Measurements from ENCODE around the gene NOP16.

Gene NOP16

DNA sequence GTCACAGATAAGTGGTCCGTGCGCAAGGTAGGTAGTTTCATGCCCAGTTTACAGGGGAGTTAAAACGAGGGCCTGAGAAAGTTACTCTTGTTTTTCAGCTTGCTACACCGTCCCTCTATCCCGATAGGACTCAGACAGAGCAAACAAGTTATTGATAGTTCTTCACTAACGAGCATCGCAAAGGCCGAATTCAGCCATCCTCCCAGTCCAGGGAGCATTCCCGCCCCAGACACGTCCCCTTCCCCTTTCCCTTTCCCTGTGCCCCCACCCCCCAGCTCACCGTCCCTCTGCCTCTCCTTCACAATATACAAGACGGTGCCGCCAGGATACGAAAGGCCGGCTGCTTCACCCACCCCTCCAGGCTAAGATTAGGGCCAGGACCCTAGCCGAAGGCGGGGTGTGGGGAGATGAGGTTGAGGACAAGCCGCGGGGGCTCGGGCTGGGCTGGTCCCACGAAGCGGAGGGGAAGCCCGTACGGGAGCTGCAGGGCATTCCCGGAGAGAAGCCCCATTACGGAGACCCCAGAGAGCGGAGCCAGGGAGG is 27.4 kb downstream of the NOP16 start:
- DNase-seq (ENCODE audit: low read depth), result no peak

DNA sequence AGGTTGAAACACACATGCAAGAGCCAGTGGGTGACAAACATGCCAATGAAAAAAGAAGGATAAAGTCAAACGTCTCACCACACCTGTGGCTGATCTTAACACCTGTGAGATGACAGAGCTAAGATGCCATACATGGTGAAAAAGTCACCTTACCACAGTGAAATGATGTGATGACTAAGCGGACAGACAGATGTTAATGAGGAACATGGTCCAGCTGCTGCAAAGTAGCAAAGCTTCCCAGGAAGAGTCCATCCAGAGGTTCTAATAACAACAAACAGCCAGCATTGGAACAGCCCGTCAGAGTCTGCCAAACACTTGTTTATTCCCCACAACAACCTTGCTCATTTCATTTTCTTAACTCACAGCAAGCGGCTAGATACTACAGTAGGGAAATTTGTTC is 28.7 kb downstream of the NOP16 start:
- no peak for DNase-seq (ENCODE audit: low read depth)

DNA sequence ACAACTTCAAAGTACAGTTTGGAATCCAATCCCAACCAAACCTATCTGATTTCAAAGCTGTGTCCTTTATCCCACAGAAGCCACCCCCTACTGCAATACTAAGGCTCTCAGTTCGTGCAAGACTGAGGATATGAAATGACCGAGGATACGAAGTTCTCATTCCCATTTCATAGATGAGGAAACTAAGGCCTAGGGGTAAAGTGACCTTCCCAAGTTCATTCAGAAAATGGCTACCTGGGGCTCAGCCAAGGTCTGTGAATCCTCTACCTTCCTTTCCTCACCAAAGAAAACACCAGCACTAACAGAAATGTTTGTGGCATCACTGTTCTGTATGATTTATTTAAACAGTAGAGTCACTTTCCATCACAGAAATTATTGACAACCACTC is 32.2 kb downstream of the NOP16 start:
- DNase-seq (ENCODE audit: low read depth), result no peak

DNA sequence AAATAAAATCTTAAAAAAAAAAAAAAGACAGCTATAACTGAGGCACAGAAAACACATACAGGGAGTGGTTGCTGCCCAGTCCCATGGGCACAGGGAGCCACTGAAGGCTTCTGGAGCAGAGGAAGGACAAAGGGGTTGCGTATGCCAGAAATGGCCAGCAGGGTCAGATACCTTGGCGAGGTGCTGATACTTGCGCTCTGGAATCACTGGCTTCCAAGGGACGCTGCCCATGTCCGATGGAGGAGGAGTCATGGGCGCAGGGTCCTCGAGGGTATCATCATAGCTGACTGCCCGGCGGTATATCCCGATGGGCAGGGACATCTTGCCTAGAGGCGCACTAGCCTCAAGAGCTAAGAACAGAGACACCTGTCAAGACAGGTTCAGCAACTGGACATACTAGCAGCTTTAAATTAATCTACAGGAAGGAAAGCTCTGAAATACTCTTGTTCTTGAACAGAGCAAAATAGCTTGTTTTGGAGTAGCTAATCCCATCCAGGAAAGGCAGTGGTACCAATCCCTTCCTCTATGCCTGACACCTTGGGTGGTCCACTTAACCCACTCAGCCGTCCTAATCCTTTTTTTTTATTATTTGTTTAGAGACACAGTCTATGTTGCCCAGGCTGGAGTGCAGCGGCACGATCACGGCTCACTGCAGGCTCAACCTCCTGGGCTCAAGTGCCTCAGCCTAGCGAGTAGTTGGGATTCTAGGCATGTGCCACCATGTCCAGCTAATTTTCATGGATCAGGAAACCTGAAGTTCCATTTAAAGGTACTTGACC is 32.8 kb downstream of the NOP16 start:
- DNase-seq (ENCODE audit: low read depth), result no peak

DNA sequence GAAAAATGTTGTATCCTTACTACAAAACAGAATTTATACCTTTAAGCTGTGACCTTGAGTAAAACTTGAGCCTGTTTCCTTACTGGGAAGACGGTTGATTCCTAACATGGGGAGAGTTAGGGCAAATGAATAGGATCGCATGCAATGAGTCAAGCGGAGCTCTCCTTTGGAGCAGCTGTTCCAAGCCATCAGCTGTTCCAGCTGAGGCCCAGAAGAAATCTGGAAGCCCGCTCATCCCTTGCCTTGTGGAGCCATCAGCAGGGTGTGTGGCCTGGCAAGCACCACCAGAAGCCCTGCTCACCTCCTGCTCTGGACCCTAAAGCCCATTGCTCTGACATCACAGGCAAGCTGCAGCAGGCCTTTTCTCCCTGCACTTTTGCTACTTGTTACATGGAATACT is 34.9 kb downstream of the NOP16 start:
- no peak for DNase-seq (ENCODE audit: low read depth)

DNA sequence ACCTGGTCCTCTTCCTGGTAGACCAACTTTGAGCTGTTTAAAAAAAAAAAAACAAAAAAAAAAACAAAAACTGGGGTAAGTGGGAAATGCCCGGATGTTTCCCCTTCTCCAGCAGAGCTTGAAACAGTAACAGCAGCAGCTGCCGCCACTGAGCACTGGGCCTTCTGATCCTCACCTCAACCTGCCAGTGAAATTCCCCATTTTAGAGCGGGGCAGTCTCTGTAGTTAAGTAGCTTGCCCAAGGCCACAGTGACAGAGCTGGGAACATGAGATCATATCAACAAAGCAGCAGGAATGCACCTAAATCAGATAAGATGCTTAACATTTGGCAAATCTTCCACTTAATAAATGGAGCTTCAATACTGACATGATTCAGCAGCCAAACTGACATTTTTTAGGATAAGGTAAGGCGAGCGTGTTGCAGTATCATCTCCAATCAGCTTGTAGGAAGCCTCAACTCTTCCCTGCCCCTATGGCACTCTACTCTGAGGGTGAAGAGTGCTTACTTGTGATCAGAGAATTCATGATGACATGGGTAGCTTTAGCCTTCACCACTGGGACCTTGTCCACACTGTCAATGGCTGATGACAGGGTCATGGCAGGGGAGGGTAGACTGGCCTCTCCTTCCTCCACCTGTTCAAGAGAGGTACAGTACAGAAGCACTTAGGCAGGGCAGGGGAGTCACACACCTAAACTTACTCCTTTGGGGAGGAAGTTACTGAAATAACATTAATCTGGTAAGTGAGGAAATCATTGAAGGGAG is 36.1 kb downstream of the NOP16 start:
- DNase-seq (ENCODE audit: low read depth), result no peak

DNA sequence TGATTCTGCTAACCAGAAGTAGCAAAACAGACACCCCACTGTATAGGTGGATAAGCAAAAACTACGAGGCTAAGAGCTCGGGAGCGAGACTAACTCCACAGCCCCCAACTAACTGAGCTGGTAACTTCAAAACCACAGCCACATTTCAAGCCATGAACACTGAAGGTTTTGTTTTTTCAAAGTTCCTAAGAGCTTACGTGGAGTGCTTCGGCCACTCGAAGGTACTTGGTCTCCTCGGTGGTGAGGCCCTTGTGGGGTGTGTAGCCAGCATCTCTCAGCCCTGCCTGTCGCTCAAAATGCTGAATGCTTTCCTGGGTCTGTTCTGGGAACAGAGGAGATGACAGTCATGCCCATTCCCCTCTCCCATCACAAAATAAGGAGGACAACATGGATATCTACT is 38.0 kb downstream of the NOP16 start:
- no peak for DNase-seq (ENCODE audit: low read depth)

DNA sequence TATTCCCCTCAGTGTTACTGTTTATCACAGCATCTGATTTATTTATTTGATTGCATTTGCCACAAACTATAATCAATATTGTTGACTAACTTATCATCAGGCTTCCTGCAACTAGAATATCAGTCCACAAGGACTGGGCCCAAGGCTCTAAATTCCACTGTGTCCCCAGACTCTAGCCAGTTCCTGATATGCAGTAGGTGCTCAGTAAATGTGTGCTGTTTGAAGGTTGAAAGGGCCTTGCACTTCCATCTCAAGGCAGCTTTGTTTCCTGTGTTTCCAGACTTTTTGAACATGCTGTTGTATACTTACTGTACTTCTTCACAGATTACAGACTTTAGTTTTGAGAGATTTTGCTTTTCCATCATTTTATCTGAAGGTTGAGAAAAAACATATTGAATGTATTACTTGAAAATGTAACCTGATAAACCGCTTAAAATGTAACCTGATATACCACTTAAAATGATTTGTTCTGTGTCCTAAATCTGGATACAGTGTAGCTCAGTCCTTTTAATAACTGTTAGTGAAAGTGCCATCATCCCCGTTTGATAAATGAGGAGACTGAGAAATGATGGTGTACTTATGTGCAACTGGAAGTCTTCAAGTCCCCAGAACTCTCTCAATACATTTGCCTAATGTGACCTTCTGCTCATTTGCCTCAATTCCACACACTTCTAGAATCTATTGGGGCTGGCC is 45.5 kb downstream of the NOP16 start:
- no peak for DNase-seq (ENCODE audit: low read depth)

DNA sequence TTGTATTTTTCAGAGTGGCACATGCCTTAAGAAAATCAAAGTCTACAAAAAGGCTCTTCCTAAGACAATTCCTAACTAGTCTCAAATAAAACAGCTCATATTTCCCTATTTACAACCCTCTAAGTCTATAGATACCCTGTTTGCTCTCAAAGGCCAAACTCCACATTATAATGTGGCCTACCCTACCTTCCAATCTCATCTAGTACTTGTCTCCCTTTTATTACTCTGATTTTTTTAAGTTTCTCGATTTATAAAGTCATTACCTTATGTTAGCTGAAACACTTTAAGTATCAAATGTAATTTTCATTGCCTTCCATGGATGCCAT is 46.3 kb downstream of the NOP16 start:
- no peak for DNase-seq (ENCODE audit: low read depth)

DNA sequence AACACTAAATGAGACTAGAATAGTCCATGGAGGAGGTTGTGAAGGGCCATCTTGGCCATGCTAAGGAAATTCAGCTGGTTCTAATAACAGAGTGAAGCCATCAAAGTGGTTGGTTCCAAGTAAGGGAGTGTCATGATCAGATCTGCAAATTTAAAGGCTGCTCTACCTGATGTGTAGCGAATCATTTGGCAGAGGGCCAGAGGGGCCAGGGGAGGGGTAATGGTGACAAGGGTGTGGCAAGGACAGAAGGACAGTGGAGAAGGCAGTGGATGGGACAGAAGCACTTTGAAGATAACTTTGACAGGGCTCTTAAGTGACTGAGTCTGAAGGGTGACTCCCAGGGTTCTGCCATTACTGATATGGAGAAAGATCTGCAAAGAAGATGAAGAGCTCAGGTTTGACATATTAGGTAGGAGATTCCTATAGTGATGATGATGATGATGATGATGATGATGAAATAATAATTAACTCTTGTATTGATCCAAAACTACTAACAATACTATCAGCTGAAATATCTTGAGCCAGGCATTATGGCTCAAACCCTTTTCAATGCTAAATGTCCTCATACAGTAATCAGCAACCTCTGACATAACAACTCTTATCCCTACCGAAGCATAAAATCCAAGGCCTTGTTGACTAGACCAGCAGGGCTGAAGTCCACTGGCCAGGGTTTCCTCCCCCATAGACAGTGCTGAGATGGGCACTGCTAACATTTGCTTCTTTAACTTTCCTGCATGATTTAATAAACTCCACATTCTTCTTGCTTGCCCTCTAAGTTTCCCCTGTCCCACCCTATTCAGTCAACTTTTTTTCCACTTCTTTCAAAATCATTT is 46.9 kb downstream of the NOP16 start:
- no peak for DNase-seq (ENCODE audit: low read depth)

DNA sequence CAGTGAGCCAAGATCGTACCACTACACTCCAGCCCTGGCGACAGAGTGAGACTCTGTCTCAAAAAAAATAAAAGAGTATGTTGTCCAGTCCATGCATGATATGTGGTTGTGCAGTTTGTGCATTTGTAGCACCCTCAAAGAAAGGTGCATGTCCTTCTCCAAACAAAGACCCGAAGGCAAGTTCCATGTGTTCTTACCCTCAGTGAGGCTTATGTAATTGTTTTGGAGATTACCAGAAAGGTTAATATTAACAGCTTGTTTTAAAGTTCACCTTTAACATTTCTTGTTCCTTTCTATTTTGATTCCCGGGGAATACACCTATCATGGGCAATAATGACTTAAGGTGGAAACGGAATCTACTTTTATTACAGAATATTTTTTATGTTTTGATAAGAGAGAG is 49.1 kb downstream of the NOP16 start:
- no peak for DNase-seq (ENCODE audit: low read depth)

DNA sequence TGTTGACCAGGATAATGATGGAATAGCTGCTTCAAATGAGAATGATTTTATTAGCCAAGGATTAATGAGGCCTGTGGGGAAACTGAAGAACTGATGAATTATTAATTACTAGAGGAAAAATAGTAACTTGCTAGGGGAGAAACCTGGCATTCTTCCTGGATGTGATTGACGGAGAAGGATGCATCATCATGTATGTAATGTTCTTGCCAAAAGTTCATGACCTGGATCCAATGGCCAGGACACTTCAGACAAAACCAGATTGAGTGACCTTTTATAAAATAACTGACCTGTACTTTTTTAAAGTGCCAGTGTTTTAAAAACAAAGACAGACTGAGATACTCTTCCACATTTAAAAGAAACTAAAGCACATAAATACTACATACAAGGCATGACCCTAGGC is 50.5 kb downstream of the NOP16 start:
- DNase-seq (ENCODE audit: low read depth), result no peak

DNA sequence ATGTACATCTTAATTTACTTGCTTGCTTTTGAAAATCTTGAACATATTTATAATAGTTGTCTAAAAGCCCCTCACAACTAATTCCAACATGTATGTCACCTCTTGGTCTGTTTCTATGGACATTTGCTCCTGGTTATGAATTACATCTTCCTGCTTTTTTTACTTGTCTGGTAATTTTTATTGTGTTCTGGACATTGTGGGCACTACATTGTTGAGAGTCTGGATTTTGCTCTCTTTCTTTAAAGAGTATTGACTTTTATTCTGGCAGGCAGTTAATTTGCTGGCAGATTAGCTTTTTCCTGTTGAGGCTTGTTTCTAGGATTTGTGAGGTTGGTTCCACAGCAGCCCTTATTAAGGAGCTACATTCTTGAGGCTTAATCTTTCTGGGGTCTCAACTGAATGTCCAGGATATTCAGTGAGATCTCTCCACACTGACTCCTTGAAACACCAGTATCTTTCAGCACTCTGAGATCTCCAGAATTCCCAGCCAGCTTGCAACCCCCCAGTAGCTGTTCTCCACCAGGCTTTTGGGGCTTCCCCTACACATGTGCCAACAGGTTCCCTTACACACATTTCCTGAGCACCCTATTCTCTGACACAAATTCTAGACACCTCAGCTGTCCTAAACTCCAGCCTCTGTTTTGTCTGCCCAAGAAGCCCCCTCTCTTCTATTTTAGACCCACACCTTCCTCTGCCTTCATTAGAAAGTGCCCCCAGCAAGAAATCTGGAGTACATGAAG is 54.2 kb downstream of the NOP16 start:
- DNase-seq (ENCODE audit: low read depth), result no peak
